Thyroid gland (tissue), 4 donors: ENCODE results near the gene NECTIN2. TPM values are rescaled to one million over a fixed set of nuclear protein-coding genes. Genes with fewer than 3 reads are reported as not detected.

Experiments used
- DNase-seq, 2 donors: peaks; one replicate each; pipeline ENCODE4 v3.0.0-alpha.2; 2019
- H3K27ac ChIP-seq, 3 donors: fragments of 200-600 bp; sonication (generic); 1 replicate in 2 of 3; 2 replicates in 1 of 3; pipeline ENCODE4 v1.5.1; 2016 to 2019; ENCODE audit warnings: mild to moderate bottlenecking in 1 of 3, moderate library complexity in 1 of 3
- H3K27me3 ChIP-seq: fragments of 200-600 bp; sonication (generic); one replicate; pipeline ENCODE4 v1.5.1; 2019
- H3K36me3 ChIP-seq, 2 donors: fragments of 200-600 bp; sonication (generic); one replicate each; pipeline ENCODE4 v1.5.1; 2016 to 2019
- H3K4me1 ChIP-seq, 2 donors: fragments of 200-600 bp; sonication (generic); one replicate each; pipeline ENCODE4 v1.5.1; 2017 to 2019
- H3K4me3 ChIP-seq, 3 donors: fragments of 200-600 bp; sonication (generic); replicated peaks in 1 of 3; 1 replicate in 2 of 3; 2 replicates in 1 of 3; pipeline ENCODE4 v1.5.1; 2016; ENCODE audit warnings: mild to moderate bottlenecking in 1 of 3
- H3K9me3 ChIP-seq: fragments of 200-600 bp; sonication (generic); one replicate; pipeline ENCODE4 v1.5.1; 2017
- CTCF ChIP-seq, 6 experiments: fragments of 200-600 bp in 3 of 6; fragments of 450-650 bp in 3 of 6; sonication (generic) in 3 of 6; IDR thresholded peaks; one replicate each; pipeline ENCODE4 v1.5.1; 2016 to 2019; ENCODE audit warnings: antibody characterized with exemption in 6 of 6, mild to moderate bottlenecking in 2 of 6, inconsistent platforms in 1 of 6, moderate library complexity in 1 of 6
- POLR2A ChIP-seq, 2 donors: fragments of 450-650 bp; IDR thresholded peaks; one replicate each; pipeline ENCODE4 v1.6.1; 2017; ENCODE audit warnings: antibody characterized with exemption in 2 of 2, mild to moderate bottlenecking in 2 of 2, moderate library complexity in 1 of 2
- WGBS, 2 donors: methylation state at CpG; one replicate each; pipeline ENCODE4 v1.1.5; 2017; 5-methylcytosine and 5-hydroxymethylcytosine counted together
- intact Hi-C: fragments of 100-400 bp; cut with DNase I; formaldehyde crosslinking; loops from one replicate; pipeline ENCODE4 v1.15.1; 2023
- total RNA-seq, 4 donors: library from RNA; depleted of rRNA; stranded (reverse); fragments of >200 nt; gene quantifications; one replicate each; pipeline ENCODE4 v1.2.3, GENCODE V29; 2016

NECTIN2 gene
- total RNA-seq, 4 donors from 2014 or later: 88.6 to 164 (median 117) TPM

- intact Hi-C loops: no loop called here
- DNase-seq: no peak
- Histone ChIP-seq H3K9me3 (no peaks in the 10 kb centered on the region), H3K27ac (no peak overlapping the region), H3K4me1 (no peaks in the 10 kb centered on the region), H3K27me3 (no peaks in the 10 kb centered on the region), H3K36me3 (peaks cover 36 to 49% of the 10 kb centered on the region in 2 donors), H3K4me3 (no peak overlapping the region)
- TF ChIP-seq CTCF (IDR thresholded peaks at IDR 0.05): no peak
- TF ChIP-seq POLR2A (IDR thresholded peaks at IDR 0.05): no peak
- 94 to 95% methylated on average over 8 to 9 of the region's 14 CpGs for WGBS, 2 donors
Measured at GRCh38 chr19:44871809-44872208, 25.7 kb downstream of the NECTIN2 start.

- TF ChIP-seq POLR2A (IDR thresholded peaks at IDR 0.05) (no peak), CTCF (IDR thresholded peaks at IDR 0.05) (no peak)
- H3K4me3 ChIP-seq: no peak overlapping the region
- no peak overlapping the region for H3K27ac ChIP-seq
- H3K4me1 ChIP-seq: no peaks in the 10 kb centered on the region
- intact Hi-C loops: no loop called here
- DNase-seq: no peak
- H3K36me3 ChIP-seq: peaks cover 37 to 53% of the 10 kb centered on the region in 2 donors
- H3K9me3 ChIP-seq: no peaks in the 10 kb centered on the region
- 84% methylated on average over 4 of the region's 4 CpGs for WGBS, 2 donors
- no peaks in the 10 kb centered on the region for H3K27me3 ChIP-seq
Measured at GRCh38 chr19:44872661-44873060, 26.6 kb downstream of the NECTIN2 start.

- TF ChIP-seq CTCF (IDR thresholded peaks at IDR 0.05) (no peak), POLR2A (IDR thresholded peaks at IDR 0.05) (no peak)
- no peaks in the 10 kb centered on the region for H3K27me3 ChIP-seq
- intact Hi-C loops: no loop called here
- 93 to 98% methylated on average over 13 to 15 of the region's 16 CpGs for WGBS, 2 donors
- no peak for DNase-seq
- H3K36me3 ChIP-seq: peaks cover 37 to 62% of the 10 kb centered on the region in 2 donors
- H3K9me3 ChIP-seq: no peaks in the 10 kb centered on the region
- H3K4me3 ChIP-seq: no peak overlapping the region
- no peak overlapping the region for H3K27ac ChIP-seq
- peaks cover 0 to 6% of the 10 kb centered on the region in 2 donors for H3K4me1 ChIP-seq
Measured at GRCh38 chr19:44874317-44874716, 28.2 kb downstream of the NECTIN2 start.

GRCh38 chr19:44875666-44876451, 29.8 kb downstream of the NECTIN2 start:
- WGBS, 2 donors: 81 to 85% methylated on average over 14 to 22 of the region's 22 CpGs
- no peak overlapping the region for H3K27ac ChIP-seq
- H3K4me3 ChIP-seq: no peak overlapping the region
- no peaks in the 10 kb centered on the region for H3K27me3 ChIP-seq
- intact Hi-C loops: no loop called here
- peaks cover 0 to 10% of the 10 kb centered on the region in 2 donors for H3K4me1 ChIP-seq
- no peak for TF ChIP-seq CTCF (IDR thresholded peaks at IDR 0.05)
- no peaks in the 10 kb centered on the region for H3K9me3 ChIP-seq
- no peak for DNase-seq
- H3K36me3 ChIP-seq: peaks cover 37 to 62% of the 10 kb centered on the region in 2 donors

- 69 to 72% methylated on average over 5 of the region's 5 CpGs for WGBS, 2 donors
- peaks cover 37 to 57% of the 10 kb centered on the region in 2 donors for H3K36me3 ChIP-seq
- intact Hi-C loops: no loop called here
- no peak overlapping the region for H3K4me3 ChIP-seq
- DNase-seq: no peak
- H3K27ac ChIP-seq: no peak overlapping the region
- H3K4me1 ChIP-seq: peaks cover 0 to 10% of the 10 kb centered on the region in 2 donors
- TF ChIP-seq POLR2A (IDR thresholded peaks at IDR 0.05) (no peak), CTCF (IDR thresholded peaks at IDR 0.05) (no peak)
- no peaks in the 10 kb centered on the region for H3K27me3 ChIP-seq
- no peaks in the 10 kb centered on the region for H3K9me3 ChIP-seq
Measured at GRCh38 chr19:44876930-44877535, 30.9 kb downstream of the NECTIN2 start.
